Right atrium auricular region (tissue), 2 donors: ENCODE results near the gene ACSF2. TPM values are rescaled to one million over a fixed set of nuclear protein-coding genes. Genes with fewer than 3 reads are reported as not detected.

Experiments used
- DNase-seq: peaks from one replicate; pipeline ENCODE4 v3.0.0-alpha.2; 2019; ENCODE audit warnings: low spot score
- H3K27ac ChIP-seq, 2 donors: fragments of 200-600 bp; sonication (generic); 1 replicate in 1 of 2; 2 replicates in 1 of 2; pipeline ENCODE4 v1.5.1; 2016 to 2019
- H3K27me3 ChIP-seq, 2 donors: fragments of 200-600 bp; sonication (generic); one replicate each; pipeline versions ENCODE4 v1.5.1 to v1.6.0; 2017 to 2019
- H3K36me3 ChIP-seq: fragments of 200-600 bp; sonication (generic); one replicate; pipeline ENCODE4 v1.5.1; 2016
- H3K4me1 ChIP-seq, 2 donors: fragments of 200-600 bp; sonication (generic); one replicate each; pipeline versions ENCODE4 v1.5.1 to v1.6.0; 2017 to 2019
- H3K4me3 ChIP-seq, 2 donors: fragments of 200-600 bp; sonication (generic); 1 replicate in 1 of 2; 2 replicates in 1 of 2; pipeline ENCODE4 v1.5.1; 2017 to 2019; ENCODE audit warnings: mild to moderate bottlenecking in 1 of 2, moderate library complexity in 1 of 2
- H3K9me3 ChIP-seq, 2 donors: fragments of 200-600 bp; sonication (generic); one replicate each; pipeline ENCODE4 v1.5.1; 2019
- CTCF ChIP-seq, 2 donors: fragments of 200-600 bp; sonication (generic); IDR thresholded peaks; one replicate each; pipeline ENCODE4 v1.5.1; 2019; ENCODE audit warnings: antibody characterized with exemption in 2 of 2
- total RNA-seq, 2 donors: library from RNA; depleted of rRNA; stranded (reverse); fragments of >200 nt; gene quantifications; one replicate each; pipeline ENCODE4 v1.1.0, GENCODE V29; 2016

The ACSF2 gene
- total RNA-seq, 2 donors from 2014 or later = 22.2 to 42.6 TPM

- no peaks in the 10 kb centered on the region for H3K4me1 ChIP-seq
- no peak overlapping the region for H3K4me3 ChIP-seq
- no peak for DNase-seq
- peaks cover 6% of the 10 kb centered on the region for H3K36me3 ChIP-seq
- TF ChIP-seq CTCF (IDR thresholded peaks at IDR 0.05) = no peak
- H3K9me3 ChIP-seq = no peaks in the 10 kb centered on the region
- no peak overlapping the region for H3K27ac ChIP-seq
- H3K27me3 ChIP-seq = no peaks in the 10 kb centered on the region
Measured at GRCh38 chr17:50462446-50462845, 36.4 kb downstream of the ACSF2 start.

GRCh38 chr17:50464121-50464520, 38.1 kb downstream of the ACSF2 start:
- H3K27ac ChIP-seq = no peak overlapping the region
- TF ChIP-seq CTCF (IDR thresholded peaks at IDR 0.05) = no peak
- no peak for DNase-seq
- H3K36me3 ChIP-seq = peaks cover 6% of the 10 kb centered on the region
- no peaks in the 10 kb centered on the region for H3K9me3 ChIP-seq
- no peaks in the 10 kb centered on the region for H3K27me3 ChIP-seq
- peaks cover 0 to 12% of the 10 kb centered on the region in 2 donors for H3K4me1 ChIP-seq
- H3K4me3 ChIP-seq = no peak overlapping the region

- Histone ChIP-seq H3K4me1 (peaks cover 0 to 17% of the 10 kb centered on the region in 2 donors), H3K9me3 (no peaks in the 10 kb centered on the region), H3K27me3 (no peaks in the 10 kb centered on the region), H3K36me3 (peaks cover 6% of the 10 kb centered on the region), H3K27ac (no peak overlapping the region), H3K4me3 (no peak overlapping the region)
- TF ChIP-seq CTCF (IDR thresholded peaks at IDR 0.05) = no peak
- no peak for DNase-seq
Measured at GRCh38 chr17:50464736-50465135, 38.7 kb downstream of the ACSF2 start.

GRCh38 chr17:50465171-50465570, 39.2 kb downstream of the ACSF2 start:
- Histone ChIP-seq H3K4me1 (peaks cover 0 to 17% of the 10 kb centered on the region in 2 donors), H3K4me3 (no peak overlapping the region), H3K9me3 (no peaks in the 10 kb centered on the region), H3K27ac (no peak overlapping the region), H3K27me3 (no peaks in the 10 kb centered on the region), H3K36me3 (peaks cover 6% of the 10 kb centered on the region)
- TF ChIP-seq CTCF (IDR thresholded peaks at IDR 0.05) = no peak
- DNase-seq = no peak

GRCh38 chr17:50465635-50466034, 39.6 kb downstream of the ACSF2 start:
- H3K27me3 ChIP-seq = no peaks in the 10 kb centered on the region
- no peak overlapping the region for H3K4me3 ChIP-seq
- H3K27ac ChIP-seq = no peak overlapping the region
- H3K9me3 ChIP-seq = no peaks in the 10 kb centered on the region
- TF ChIP-seq CTCF (IDR thresholded peaks at IDR 0.05) = no peak
- DNase-seq = no peak
- H3K4me1 ChIP-seq = peaks cover 0 to 17% of the 10 kb centered on the region in 2 donors
- peaks cover 6% of the 10 kb centered on the region for H3K36me3 ChIP-seq

- no peaks in the 10 kb centered on the region for H3K9me3 ChIP-seq
- H3K4me1 ChIP-seq = peaks cover 0 to 17% of the 10 kb centered on the region in 2 donors
- no peak for TF ChIP-seq CTCF (IDR thresholded peaks at IDR 0.05)
- no peak overlapping the region for H3K27ac ChIP-seq
- H3K27me3 ChIP-seq = no peaks in the 10 kb centered on the region
- no peak for DNase-seq
- H3K4me3 ChIP-seq = no peak overlapping the region
- peaks cover 6% of the 10 kb centered on the region for H3K36me3 ChIP-seq
Measured at GRCh38 chr17:50466371-50467113, 40.5 kb downstream of the ACSF2 start.
